ENCODE results near the gene APLP2. TPM values are rescaled to one million over a fixed set of nuclear protein-coding genes. Genes with fewer than 3 reads are reported as not detected.
"Not testable (repeated sequence)": the region's sequence is repeated elsewhere in the genome, so short reads cannot be mapped to it uniquely, and the experiment has no call there.

Gene APLP2
- total RNA-seq, 6 donors from 2014 or later: 249 to 939 (median 653) TPM

GRCh38 chr11:130088919-130089673 lies 19.4 kb downstream of the APLP2 start:
- WGBS, 2 donors: 49 to 75% methylated on average over 9 of the region's 9 CpGs
- Histone ChIP-seq H3K4me1 (peaks cover 30 to 45% (median 34%) of the 10 kb centered on the region in 4 donors), H3K4me3 (no peak overlapping the region), H3K9me3 (no peaks in the 10 kb centered on the region), H3K27ac (no peak overlapping the region), H3K36me3 (no peaks in the 10 kb centered on the region), H3K27me3 (no peaks in the 10 kb centered on the region)
- TF ChIP-seq EP300 (IDR thresholded peaks at IDR 0.05) (no peak), POLR2A (IDR thresholded peaks at IDR 0.05) (no peak), CTCF (IDR thresholded peaks at IDR 0.05) (no peak), POLR2AphosphoS5 (IDR thresholded peaks at IDR 0.05) (no peak)
- ATAC-seq (ENCODE audit: low FRiP score in 2 of 2): no peak
- DNase-seq: no peak

DNA sequence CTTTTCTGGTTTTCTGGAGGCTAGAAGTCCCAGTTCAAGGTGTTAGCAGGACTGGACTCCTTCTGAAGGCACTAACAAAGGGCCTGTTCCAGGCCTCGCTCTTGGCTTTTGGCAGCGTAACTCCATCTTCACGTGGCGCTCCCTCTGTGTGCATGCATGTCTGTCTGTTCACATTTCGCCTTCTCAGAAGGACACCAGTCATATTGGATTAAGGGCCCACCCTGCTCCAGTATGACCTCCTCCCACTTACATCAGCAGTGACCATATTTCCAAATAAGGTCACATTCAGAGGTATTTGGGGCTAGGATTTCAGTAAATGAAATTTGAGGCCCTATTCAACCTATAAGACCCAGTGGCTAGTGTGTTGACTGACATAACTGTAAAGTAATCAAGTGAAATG lies 20.0 kb downstream of the APLP2 start:
- H3K4me1 ChIP-seq: peaks cover 30 to 51% (median 40%) of the 10 kb centered on the region in 4 donors
- H3K36me3 ChIP-seq: no peaks in the 10 kb centered on the region
- ATAC-seq (ENCODE audit: low FRiP score in 2 of 2) (no peak), DNase-seq (no peak)
- TF ChIP-seq POLR2A (IDR thresholded peaks at IDR 0.05): no peak
- TF ChIP-seq CTCF (IDR thresholded peaks at IDR 0.05): no peak
- no peak for TF ChIP-seq EP300 (IDR thresholded peaks at IDR 0.05)
- no peak for TF ChIP-seq POLR2AphosphoS5 (IDR thresholded peaks at IDR 0.05)
- WGBS, 2 donors: 83 to 96% methylated on average over 5 of the region's 5 CpGs
- H3K27me3 ChIP-seq: no peaks in the 10 kb centered on the region
- H3K4me3 ChIP-seq: no peak overlapping the region
- no peak overlapping the region for H3K27ac ChIP-seq
- no peaks in the 10 kb centered on the region for H3K9me3 ChIP-seq

- not testable (repeated sequence) for H3K27me3 ChIP-seq; H3K4me3 ChIP-seq; DNase-seq; H3K36me3 ChIP-seq; H3K9me3 ChIP-seq; ATAC-seq (ENCODE audit: low FRiP score in 2 of 2); H3K27ac ChIP-seq
- WGBS, 2 donors: 69 to 70% methylated on average over 6 to 8 of the region's 16 CpGs
- peaks cover 30 to 57% (median 41%) of the 10 kb centered on the region in 4 donors for H3K4me1 ChIP-seq
Measured at GRCh38 chr11:130090517-130090916, 20.8 kb downstream of the APLP2 start.

- not testable (repeated sequence) for ATAC-seq (ENCODE audit: low FRiP score in 2 of 2); H3K27me3 ChIP-seq; H3K27ac ChIP-seq; H3K9me3 ChIP-seq; H3K36me3 ChIP-seq; H3K4me3 ChIP-seq
- DNase-seq: peak in 1 of 2 donors; percentile 52
- H3K4me1 ChIP-seq: peaks cover 30 to 51% (median 41%) of the 10 kb centered on the region in 4 donors
- 100% methylated on average over 1 of the region's 36 CpGs; no CpG with 5 or more reads in 1 of the 2 donors for WGBS, 2 donors
Measured at GRCh38 chr11:130091169-130091568, 21.5 kb downstream of the APLP2 start.

DNA sequence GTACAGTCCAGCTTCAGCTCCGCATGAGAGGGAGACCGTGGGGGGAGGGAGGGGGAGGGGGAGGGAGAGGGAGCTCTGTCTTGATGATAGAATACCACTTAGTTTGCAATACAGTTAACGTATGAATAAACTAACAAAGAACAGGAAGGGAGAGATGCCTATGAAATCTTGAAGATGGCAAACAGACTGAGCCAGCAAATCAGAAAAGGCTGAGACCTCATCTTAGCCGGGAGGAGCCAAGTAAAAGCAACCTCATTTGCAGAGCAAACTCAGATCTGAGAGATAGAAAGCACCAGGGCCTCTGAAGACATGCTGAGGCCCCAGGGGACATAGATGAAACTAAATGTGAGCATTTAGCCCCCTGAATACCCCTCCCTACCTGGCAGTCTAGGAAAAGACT lies 23.0 kb downstream of the APLP2 start:
- H3K36me3 ChIP-seq: no peaks in the 10 kb centered on the region
- no peaks in the 10 kb centered on the region for H3K9me3 ChIP-seq
- H3K4me3 ChIP-seq: no peak overlapping the region
- peaks cover 21 to 48% (median 30%) of the 10 kb centered on the region in 4 donors for H3K4me1 ChIP-seq
- WGBS, 2 donors: 68 to 87% methylated on average over 2 to 4 of the region's 4 CpGs
- no peak overlapping the region for H3K27ac ChIP-seq
- ATAC-seq (ENCODE audit: low FRiP score in 2 of 2) (no peak), DNase-seq (no peak)
- no peak for TF ChIP-seq CTCF (IDR thresholded peaks at IDR 0.05)
- no peak for TF ChIP-seq POLR2A (IDR thresholded peaks at IDR 0.05)
- TF ChIP-seq POLR2AphosphoS5 (IDR thresholded peaks at IDR 0.05): no peak
- no peak for TF ChIP-seq EP300 (IDR thresholded peaks at IDR 0.05)
- H3K27me3 ChIP-seq: no peaks in the 10 kb centered on the region

- Histone ChIP-seq H3K27ac (peak overlapping the region in 1 of 4 donors; percentile 58), H3K4me1 (peaks cover 17 to 48% (median 23%) of the 10 kb centered on the region in 4 donors), H3K4me3 (no peak overlapping the region), H3K9me3 (no peaks in the 10 kb centered on the region), H3K27me3 (no peaks in the 10 kb centered on the region), H3K36me3 (no peaks in the 10 kb centered on the region)
- TF ChIP-seq CTCF (IDR thresholded peaks at IDR 0.05) (no peak), POLR2AphosphoS5 (IDR thresholded peaks at IDR 0.05) (no peak), EP300 (IDR thresholded peaks at IDR 0.05) (no peak)
- peak; percentile 46 to 90 for ATAC-seq (ENCODE audit: low FRiP score in 2 of 2)
- WGBS, 2 donors: 70 to 78% methylated on average over 4 of the region's 4 CpGs
- no peak for DNase-seq
Measured at GRCh38 chr11:130094614-130095013, 24.9 kb downstream of the APLP2 start.
